OCI-LY1 (cell line): ENCODE data around the gene RHBDL3.

ENCODE experiments used
- EZH2 ChIP-seq: fragments of 200-600 bp; sonication (generic), shearing (Covaris generic); IDR thresholded peaks from 2 replicates; pipeline ENCODE4 v1.8.0; 2017; ENCODE audit warnings: borderline replicate concordance, mixed run types, mild to moderate bottlenecking, antibody characterized with exemption, low read length, moderate library complexity, mixed read lengths
- TF ChIP-seq, protein P1 (sequence below): fragments of 200-600 bp; sonication (generic), shearing (Covaris generic); IDR thresholded peaks from 2 replicates; pipeline ENCODE4 v1.5.1; 2017; ENCODE audit warnings: mild to moderate bottlenecking, antibody characterized with exemption, low read length, moderate library complexity, mixed read lengths

DNA sequence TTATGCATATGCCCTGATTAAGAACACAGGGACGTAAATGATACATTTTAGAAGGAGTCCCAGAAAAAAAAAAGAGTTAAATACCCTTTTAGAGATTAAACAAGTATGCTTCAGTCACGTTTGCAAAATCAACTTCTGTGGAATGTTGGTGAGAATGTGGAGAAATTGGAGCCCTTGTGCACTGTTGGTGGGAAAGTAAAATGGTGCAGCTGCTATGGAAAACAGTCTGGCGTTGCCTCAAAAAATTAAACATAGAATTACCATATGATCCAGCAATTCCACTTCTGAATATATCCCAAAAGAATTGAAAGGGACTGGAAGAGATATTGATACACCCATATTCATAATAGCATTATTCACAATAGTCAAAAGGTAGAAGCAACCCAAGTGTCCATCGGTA lies 26.5 kb downstream of the RHBDL3 start:
- TF ChIP-seq, protein P1, sequence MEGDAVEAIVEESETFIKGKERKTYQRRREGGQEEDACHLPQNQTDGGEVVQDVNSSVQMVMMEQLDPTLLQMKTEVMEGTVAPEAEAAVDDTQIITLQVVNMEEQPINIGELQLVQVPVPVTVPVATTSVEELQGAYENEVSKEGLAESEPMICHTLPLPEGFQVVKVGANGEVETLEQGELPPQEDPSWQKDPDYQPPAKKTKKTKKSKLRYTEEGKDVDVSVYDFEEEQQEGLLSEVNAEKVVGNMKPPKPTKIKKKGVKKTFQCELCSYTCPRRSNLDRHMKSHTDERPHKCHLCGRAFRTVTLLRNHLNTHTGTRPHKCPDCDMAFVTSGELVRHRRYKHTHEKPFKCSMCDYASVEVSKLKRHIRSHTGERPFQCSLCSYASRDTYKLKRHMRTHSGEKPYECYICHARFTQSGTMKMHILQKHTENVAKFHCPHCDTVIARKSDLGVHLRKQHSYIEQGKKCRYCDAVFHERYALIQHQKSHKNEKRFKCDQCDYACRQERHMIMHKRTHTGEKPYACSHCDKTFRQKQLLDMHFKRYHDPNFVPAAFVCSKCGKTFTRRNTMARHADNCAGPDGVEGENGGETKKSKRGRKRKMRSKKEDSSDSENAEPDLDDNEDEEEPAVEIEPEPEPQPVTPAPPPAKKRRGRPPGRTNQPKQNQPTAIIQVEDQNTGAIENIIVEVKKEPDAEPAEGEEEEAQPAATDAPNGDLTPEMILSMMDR, result no peak
- no peak for TF ChIP-seq EZH2
